ENCODE measurements around the gene SRD5A1. TPM values are rescaled to one million over a fixed set of nuclear protein-coding genes. Genes with fewer than 3 reads are reported as not detected.

The SRD5A1 gene
- total RNA-seq, 2 experiments from 2014 or later: 16.7 to 32.5 TPM

- Histone ChIP-seq H3K9me3 (ENCODE audit: low read length) (no peaks in the 10 kb centered on the region), H3K4me3 (ENCODE audit: low read depth, low read length, poor library complexity, severe bottlenecking) (no peak overlapping the region), H3K27ac (ENCODE audit: low read depth, low read length, poor library complexity, severe bottlenecking) (no peak overlapping the region), H3K4me1 (ENCODE audit: insufficient read depth, low read length, poor library complexity, severe bottlenecking) (peaks cover 17% of the 10 kb centered on the region), H2AFZ (ENCODE audit: low read length) (no peak overlapping the region), H3K9me2 (ENCODE audit: insufficient read depth, low read length) (no peaks in the 10 kb centered on the region), H3K79me2 (ENCODE audit: insufficient read depth, low read depth, low read length) (no peaks in the 10 kb centered on the region), H3K4me2 (ENCODE audit: low read length) (no peak overlapping the region), H4K20me1 (ENCODE audit: insufficient read depth, low read length) (no peaks in the 10 kb centered on the region), H3K36me3 (ENCODE audit: insufficient read depth, low read length) (no peaks in the 10 kb centered on the region)
- CTCF ChIA-PET (ENCODE audit: unreplicated experiment): no interaction called here
- no peak for TF ChIP-seq EZH2phosphoT487 (IDR thresholded peaks at IDR 0.05; ENCODE audit: borderline replicate concordance, low read depth, low read length)
- TF ChIP-seq, protein P1, sequence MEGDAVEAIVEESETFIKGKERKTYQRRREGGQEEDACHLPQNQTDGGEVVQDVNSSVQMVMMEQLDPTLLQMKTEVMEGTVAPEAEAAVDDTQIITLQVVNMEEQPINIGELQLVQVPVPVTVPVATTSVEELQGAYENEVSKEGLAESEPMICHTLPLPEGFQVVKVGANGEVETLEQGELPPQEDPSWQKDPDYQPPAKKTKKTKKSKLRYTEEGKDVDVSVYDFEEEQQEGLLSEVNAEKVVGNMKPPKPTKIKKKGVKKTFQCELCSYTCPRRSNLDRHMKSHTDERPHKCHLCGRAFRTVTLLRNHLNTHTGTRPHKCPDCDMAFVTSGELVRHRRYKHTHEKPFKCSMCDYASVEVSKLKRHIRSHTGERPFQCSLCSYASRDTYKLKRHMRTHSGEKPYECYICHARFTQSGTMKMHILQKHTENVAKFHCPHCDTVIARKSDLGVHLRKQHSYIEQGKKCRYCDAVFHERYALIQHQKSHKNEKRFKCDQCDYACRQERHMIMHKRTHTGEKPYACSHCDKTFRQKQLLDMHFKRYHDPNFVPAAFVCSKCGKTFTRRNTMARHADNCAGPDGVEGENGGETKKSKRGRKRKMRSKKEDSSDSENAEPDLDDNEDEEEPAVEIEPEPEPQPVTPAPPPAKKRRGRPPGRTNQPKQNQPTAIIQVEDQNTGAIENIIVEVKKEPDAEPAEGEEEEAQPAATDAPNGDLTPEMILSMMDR (conservative IDR thresholded peaks at IDR 0.05; ENCODE audit: low read length): no peak
- POLR2A ChIA-PET: no interaction called here
- intact Hi-C loops (cut with micrococcal nuclease; ENCODE audit: unreplicated experiment): no loop called here
- BruUV-seq (replicated peaks): no TSS peak
- no peak for DNase-seq (ENCODE audit: low spot score)
Measured at GRCh38 chr5:6705088-6705487, 71.8 kb downstream of the SRD5A1 start.

GRCh38 chr5:6705959-6706358 lies 72.7 kb downstream of the SRD5A1 start:
- intact Hi-C loops (cut with micrococcal nuclease; ENCODE audit: unreplicated experiment): no loop called here
- Histone ChIP-seq H3K36me3 (ENCODE audit: insufficient read depth, low read length) (no peaks in the 10 kb centered on the region), H3K4me1 (ENCODE audit: insufficient read depth, low read length, poor library complexity, severe bottlenecking) (peaks cover 17% of the 10 kb centered on the region), H3K4me2 (ENCODE audit: low read length) (no peak overlapping the region), H3K4me3 (ENCODE audit: low read depth, low read length, poor library complexity, severe bottlenecking) (no peak overlapping the region), H3K79me2 (ENCODE audit: insufficient read depth, low read depth, low read length) (no peaks in the 10 kb centered on the region), H3K9me3 (ENCODE audit: low read length) (no peaks in the 10 kb centered on the region), H3K27ac (ENCODE audit: low read depth, low read length, poor library complexity, severe bottlenecking) (no peak overlapping the region), H4K20me1 (ENCODE audit: insufficient read depth, low read length) (no peaks in the 10 kb centered on the region), H3K9me2 (ENCODE audit: insufficient read depth, low read length) (no peaks in the 10 kb centered on the region), H2AFZ (ENCODE audit: low read length) (no peak overlapping the region)
- no TSS peak for BruUV-seq (replicated peaks)
- TF ChIP-seq EZH2phosphoT487 (IDR thresholded peaks at IDR 0.05; ENCODE audit: borderline replicate concordance, low read depth, low read length): no peak
- TF ChIP-seq, protein P1 (conservative IDR thresholded peaks at IDR 0.05; ENCODE audit: low read length): no peak
- DNase-seq (ENCODE audit: low spot score): no peak
- ChIA-PET CTCF (ENCODE audit: unreplicated experiment) (no interaction called here), POLR2A (interaction anchor here (1.2 kb wide), 1 partner anchor 18 kb away, joined by 3 read pairs; no protein-coding TSS in a partner anchor)

GRCh38 chr5:6707852-6708251 lies 74.6 kb downstream of the SRD5A1 start:
- BruUV-seq (replicated peaks): no TSS peak
- TF ChIP-seq EZH2phosphoT487 (IDR thresholded peaks at IDR 0.05; ENCODE audit: borderline replicate concordance, low read depth, low read length): no peak
- TF ChIP-seq, protein P1 (conservative IDR thresholded peaks at IDR 0.05; ENCODE audit: low read length): no peak
- H3K4me3 ChIP-seq (ENCODE audit: low read depth, low read length, poor library complexity, severe bottlenecking): no peak overlapping the region
- DNase-seq (ENCODE audit: low spot score): peak; percentile 56
- H3K27ac ChIP-seq (ENCODE audit: low read depth, low read length, poor library complexity, severe bottlenecking): no peak overlapping the region
- no peaks in the 10 kb centered on the region for H3K36me3 ChIP-seq (ENCODE audit: insufficient read depth, low read length)
- H3K79me2 ChIP-seq (ENCODE audit: insufficient read depth, low read depth, low read length): no peaks in the 10 kb centered on the region
- intact Hi-C loops (cut with micrococcal nuclease; ENCODE audit: unreplicated experiment): no loop called here
- H3K4me1 ChIP-seq (ENCODE audit: insufficient read depth, low read length, poor library complexity, severe bottlenecking): peaks cover 28% of the 10 kb centered on the region
- ChIA-PET CTCF (ENCODE audit: unreplicated experiment) (no interaction called here), POLR2A (interaction anchor here (2.8 kb wide), 1 partner anchor 20 kb away, joined by 8 read pairs; no protein-coding TSS in a partner anchor)
- peak overlapping the region; percentile 72; the same call in 1 of the 2 replicates for H2AFZ ChIP-seq (ENCODE audit: low read length)
- H3K9me2 ChIP-seq (ENCODE audit: insufficient read depth, low read length): no peaks in the 10 kb centered on the region
- H4K20me1 ChIP-seq (ENCODE audit: insufficient read depth, low read length): no peaks in the 10 kb centered on the region
- H3K9me3 ChIP-seq (ENCODE audit: low read length): no peaks in the 10 kb centered on the region
- H3K4me2 ChIP-seq (ENCODE audit: low read length): peak overlapping the region; percentile 4; the same call in 1 of the 2 replicates

All from OCI-LY7 (cell line).